Heart right ventricle (tissue), 16 donors: ENCODE results near the gene POLL. TPM values are rescaled to one million over a fixed set of nuclear protein-coding genes. Genes with fewer than 3 reads are reported as not detected.

Experiments
- ATAC-seq, 8 donors: fragments of 200-7000 bp; cut with Tn5 transposase; one replicate each; pipeline ENCODE4 v1.9.1; 2020; ENCODE audit warnings: mild to moderate bottlenecking in 8 of 8, moderate library complexity in 8 of 8, moderate number of reproducible peaks in 1 of 8
- DNase-seq, 2 donors: peaks; one replicate each; pipeline ENCODE4 v3.0.0-alpha.2; 2020
- H3K27ac ChIP-seq, 10 donors: fragments of 200-600 bp; sonication (generic) in 2 of 10; one replicate each; pipeline versions ENCODE4 v1.5.0 to v1.8.0; 2020 to 2022; ENCODE audit warnings: mild to moderate bottlenecking in 3 of 10
- H3K27me3 ChIP-seq, 7 donors: fragments of 200-600 bp; one replicate each; pipeline ENCODE4 v1.8.0; 2021 to 2022; ENCODE audit warnings: mild to moderate bottlenecking in 2 of 7
- H3K36me3 ChIP-seq, 9 donors: fragments of 200-600 bp; sonication (generic) in 1 of 9; one replicate each; pipeline versions ENCODE4 v1.5.0 to v1.8.0; 2020 to 2022; ENCODE audit warnings: mild to moderate bottlenecking in 2 of 9
- H3K4me1 ChIP-seq, 9 donors: fragments of 200-600 bp; sonication (generic) in 1 of 9; one replicate each; pipeline versions ENCODE4 v1.5.0 to v1.8.0; 2020 to 2022; ENCODE audit warnings: mild to moderate bottlenecking in 4 of 9
- H3K4me3 ChIP-seq, 10 donors: fragments of 200-600 bp; sonication (generic) in 2 of 10; one replicate each; pipeline versions ENCODE4 v1.5.0 to v1.8.0; 2020 to 2022; ENCODE audit warnings: mild to moderate bottlenecking in 7 of 10, moderate library complexity in 2 of 10
- H3K9me3 ChIP-seq, 11 donors: fragments of 200-600 bp in 10 of 11; sonication (generic) in 2 of 11; one replicate each; pipeline versions ENCODE4 v1.5.0 to v1.8.0; 2013 to 2022; ENCODE audit warnings: mild to moderate bottlenecking in 2 of 11, control low read depth in 1 of 11, moderate library complexity in 1 of 11
- WGBS, 2 donors: extraction: QIAGEN DNeasy Blood & Tissue Kit; methylation state at CpG; one replicate each; pipeline ENCODE4 v1.1.7; 2013; ENCODE audit warnings: inconsistent platforms in 1 of 2; 5-methylcytosine and 5-hydroxymethylcytosine counted together
- intact Hi-C, 10 donors: fragments of 100-400 bp; cut with DNase I; formaldehyde crosslinking; loops; one replicate each; pipeline versions ENCODE4 v1.11.1 to v1.14.2; 2022
- polyA plus RNA-seq, 2 donors: library from polyadenylated mRNA; stranded (reverse); fragments of 200-250 nt; gene quantifications; one replicate each; pipeline ENCODE4 v1.2.3, GENCODE V29; 2013
- total RNA-seq, 10 donors: library from RNA; stranded (reverse); fragmentation: NEBNext Ultra II Directional in 3 of 10; extraction: Animal tissue kit (Norgen Biotek cat#: 25700) in 3 of 10; gene quantifications; one replicate each; pipeline versions ENCODE4 v1.2.1 to v1.2.4, GENCODE V29; 2021 to 2023
- TF ChIP-seq, protein P1 (sequence below), 9 donors: fragments of 200-600 bp; sonication (generic) in 2 of 9; IDR thresholded peaks; one replicate each; pipeline versions ENCODE4 v1.5.0 to v1.8.0; 2021 to 2022; ENCODE audit warnings: antibody characterized with exemption in 9 of 9, mild to moderate bottlenecking in 5 of 9, moderate library complexity in 1 of 9
- donor health status: Arrhythmogenic right ventricular cardiomyopathy.
- donor health status: ischemic (EF 13 %, LVEDD 7.1; RV severe dilation, severe dysfunction).
- donor health status: healthy with polysubstance abuse.
- donor health status: DM: no; HTN: yes; CAD: no.
- donor health status: DM: no; HTN: no; CAD: no.
- donor health status: ischemic (EF 25% LVEDD 6.9; RV normal size, moderate dysfunction).
- donor health status: ischemic (EF 25% LVEDD 5.7; RV mildly dilated, moderate dysfunction).
- donor health status: healthy.
- donor health status: DM: yes; HTN: yes; CAD: no.
- donor health status: Ischemic cardiomyopathy.
- donor health status: ischemic (EF 35%, LVEDD 5.7; RV mildly dilated, moderate dysfunction).
- donor health status: nonischemic (EF 11% LVEDD 7.7; RV severe dilation, severe dysfunction).
- donor health status: DM: yes; HTN: yes; CAD: no.
- donor health status: PGD.
- donor health status: ischemic (EF 29% LVEDD 5.4; RV normal size, mild dysfunction).
- donor health status: nonischemic (EF 23%, LVEDD 6.1; RV moderate dilation, normal function).

POLL gene
- total and polyA plus RNA-seq, 12 donors = 13.1 to 27.9 (median 17.1) TPM

DNA sequence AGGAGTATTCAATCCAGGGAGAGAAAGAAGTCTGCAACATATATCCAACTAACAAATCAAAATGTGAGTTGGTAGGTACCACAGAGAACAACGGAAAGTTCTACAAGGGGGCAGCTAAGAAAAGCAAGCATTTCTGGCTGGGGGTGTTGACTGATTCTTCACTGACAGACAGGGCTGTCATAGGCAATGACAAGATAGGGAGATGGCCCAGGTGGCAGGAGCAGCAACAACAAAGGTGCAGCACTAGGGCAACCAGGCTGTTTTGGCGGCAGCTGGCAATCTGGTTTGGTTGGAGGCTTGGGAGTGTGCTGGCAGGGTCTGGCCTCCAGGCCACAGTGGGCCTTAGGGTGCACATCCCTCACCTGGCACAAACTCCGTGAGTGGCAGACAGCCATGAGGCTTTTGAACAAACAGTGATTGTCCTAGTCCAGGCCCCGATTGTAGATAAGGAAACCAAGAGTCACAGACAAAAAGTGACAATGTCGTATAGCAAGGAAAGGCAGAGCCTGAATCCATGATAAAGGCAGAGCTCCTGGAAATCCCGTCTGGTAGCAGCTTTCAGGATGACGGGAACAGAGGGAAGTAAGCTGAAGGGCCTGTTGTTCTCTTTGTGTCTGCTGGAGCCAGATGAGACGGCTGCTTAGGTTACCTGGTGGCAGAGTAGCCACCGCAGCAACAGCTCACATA, 28.5 kb upstream of the POLL start:
- DNase-seq (peak in 1 of 2 donors; percentile 22), ATAC-seq (peak in 2 of 8 donors; percentile 39 to 58)
- H3K36me3 ChIP-seq = peaks cover 0 to 83% (median 8%) of the 10 kb centered on the region in 9 donors
- TF ChIP-seq, protein P1, sequence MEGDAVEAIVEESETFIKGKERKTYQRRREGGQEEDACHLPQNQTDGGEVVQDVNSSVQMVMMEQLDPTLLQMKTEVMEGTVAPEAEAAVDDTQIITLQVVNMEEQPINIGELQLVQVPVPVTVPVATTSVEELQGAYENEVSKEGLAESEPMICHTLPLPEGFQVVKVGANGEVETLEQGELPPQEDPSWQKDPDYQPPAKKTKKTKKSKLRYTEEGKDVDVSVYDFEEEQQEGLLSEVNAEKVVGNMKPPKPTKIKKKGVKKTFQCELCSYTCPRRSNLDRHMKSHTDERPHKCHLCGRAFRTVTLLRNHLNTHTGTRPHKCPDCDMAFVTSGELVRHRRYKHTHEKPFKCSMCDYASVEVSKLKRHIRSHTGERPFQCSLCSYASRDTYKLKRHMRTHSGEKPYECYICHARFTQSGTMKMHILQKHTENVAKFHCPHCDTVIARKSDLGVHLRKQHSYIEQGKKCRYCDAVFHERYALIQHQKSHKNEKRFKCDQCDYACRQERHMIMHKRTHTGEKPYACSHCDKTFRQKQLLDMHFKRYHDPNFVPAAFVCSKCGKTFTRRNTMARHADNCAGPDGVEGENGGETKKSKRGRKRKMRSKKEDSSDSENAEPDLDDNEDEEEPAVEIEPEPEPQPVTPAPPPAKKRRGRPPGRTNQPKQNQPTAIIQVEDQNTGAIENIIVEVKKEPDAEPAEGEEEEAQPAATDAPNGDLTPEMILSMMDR (IDR thresholded peaks at IDR 0.05) = no peak
- H3K27me3 ChIP-seq = no peaks in the 10 kb centered on the region
- intact Hi-C loops = no loop called here
- H3K9me3 ChIP-seq = no peaks in the 10 kb centered on the region
- no peak overlapping the region for H3K4me3 ChIP-seq
- H3K4me1 ChIP-seq = peaks cover 0 to 10% (median 4%) of the 10 kb centered on the region in 9 donors
- no peak overlapping the region for H3K27ac ChIP-seq
- WGBS, 2 donors = 59 to 63% methylated on average over 9 of the region's 9 CpGs

DNA sequence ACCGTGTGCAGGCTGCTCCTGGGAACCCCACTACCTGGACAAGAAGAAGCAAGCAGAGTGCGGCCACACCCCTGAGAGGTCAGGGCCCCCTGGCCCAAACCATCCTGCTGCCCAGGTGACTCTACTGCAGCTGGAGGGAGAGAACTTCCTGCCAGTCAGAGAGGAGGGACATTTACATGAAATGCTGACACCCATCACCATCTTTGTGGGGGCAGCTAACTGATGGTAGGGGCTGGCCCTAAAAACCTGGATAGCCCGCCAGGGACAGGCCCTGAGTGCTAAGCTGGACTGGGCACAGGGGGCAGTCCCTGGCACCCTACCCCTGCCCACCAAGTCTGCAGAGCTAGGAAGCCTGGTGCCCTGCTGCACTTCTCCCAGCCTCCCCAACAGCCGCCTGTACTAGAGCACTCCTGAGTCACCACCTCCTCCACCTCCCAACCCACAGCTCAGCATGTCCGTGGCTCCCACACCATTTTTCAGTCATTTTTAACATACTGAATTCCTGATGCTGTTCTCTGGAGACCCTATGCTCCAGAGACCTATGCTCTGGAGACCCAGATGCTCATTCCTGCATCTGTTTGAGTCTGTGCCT, 27.6 kb upstream of the POLL start:
- intact Hi-C loops = no loop called here
- H3K4me1 ChIP-seq = peaks cover 0 to 11% (median 4%) of the 10 kb centered on the region in 9 donors
- TF ChIP-seq, protein P1 (IDR thresholded peaks at IDR 0.05) = no peak
- no peaks in the 10 kb centered on the region for H3K9me3 ChIP-seq
- H3K27ac ChIP-seq = no peak overlapping the region
- no peak overlapping the region for H3K4me3 ChIP-seq
- no peak for DNase-seq
- 95 to 97% methylated on average over 5 of the region's 5 CpGs for WGBS, 2 donors
- no peak for ATAC-seq
- peaks cover 0 to 83% (median 16%) of the 10 kb centered on the region in 9 donors for H3K36me3 ChIP-seq
- H3K27me3 ChIP-seq = no peaks in the 10 kb centered on the region

DNA sequence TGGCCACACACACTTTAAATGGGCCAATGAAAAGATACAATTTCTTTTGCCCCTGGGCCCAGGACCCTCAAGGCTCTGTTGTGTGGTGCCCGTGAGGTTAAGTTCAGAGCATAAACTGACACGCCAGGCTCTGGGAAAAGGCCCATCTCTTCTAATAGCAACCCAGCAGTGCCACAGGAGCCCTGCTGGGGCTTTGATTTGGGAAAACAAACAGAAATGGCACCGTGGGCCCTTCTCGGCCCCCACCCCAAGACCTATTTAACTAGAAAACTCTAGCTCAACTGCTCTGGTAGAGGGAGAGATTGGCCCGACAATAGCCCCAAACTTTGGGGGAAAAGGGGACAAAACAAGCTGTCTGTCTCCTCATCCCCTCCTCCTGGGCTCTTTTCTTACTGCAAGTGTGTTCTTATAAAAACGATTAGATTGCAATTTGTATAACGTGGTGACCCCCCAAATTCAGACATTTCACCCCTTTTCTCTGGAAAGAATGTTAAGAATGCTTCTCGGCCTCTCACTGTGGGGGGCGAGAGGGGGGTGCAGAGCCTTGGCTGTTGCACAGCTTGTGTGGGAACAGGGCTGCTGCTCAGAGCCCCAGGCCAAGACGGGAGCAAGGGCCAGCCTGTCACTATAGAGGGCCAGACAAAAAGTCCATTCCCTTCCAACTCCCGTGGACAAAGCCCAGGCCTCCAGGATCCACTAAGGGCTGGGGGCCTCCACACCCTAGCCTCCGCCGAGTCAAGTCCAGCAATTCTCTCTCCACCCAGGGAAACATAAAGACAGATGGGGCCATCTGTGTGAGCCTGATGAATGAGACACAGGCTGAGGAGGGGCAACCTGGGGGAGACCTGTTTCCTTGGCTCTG, 26.8 kb upstream of the POLL start:
- Histone ChIP-seq H3K9me3 (no peaks in the 10 kb centered on the region), H3K4me1 (peaks cover 0 to 11% (median 4%) of the 10 kb centered on the region in 9 donors), H3K4me3 (no peak overlapping the region), H3K27ac (no peak overlapping the region), H3K36me3 (peaks cover 0 to 83% (median 17%) of the 10 kb centered on the region in 9 donors), H3K27me3 (no peaks in the 10 kb centered on the region)
- DNase-seq (no peak), ATAC-seq (no peak)
- intact Hi-C loops = no loop called here
- TF ChIP-seq, protein P1 (IDR thresholded peaks at IDR 0.05) = no peak
- 77 to 78% methylated on average over 13 of the region's 13 CpGs for WGBS, 2 donors

DNA sequence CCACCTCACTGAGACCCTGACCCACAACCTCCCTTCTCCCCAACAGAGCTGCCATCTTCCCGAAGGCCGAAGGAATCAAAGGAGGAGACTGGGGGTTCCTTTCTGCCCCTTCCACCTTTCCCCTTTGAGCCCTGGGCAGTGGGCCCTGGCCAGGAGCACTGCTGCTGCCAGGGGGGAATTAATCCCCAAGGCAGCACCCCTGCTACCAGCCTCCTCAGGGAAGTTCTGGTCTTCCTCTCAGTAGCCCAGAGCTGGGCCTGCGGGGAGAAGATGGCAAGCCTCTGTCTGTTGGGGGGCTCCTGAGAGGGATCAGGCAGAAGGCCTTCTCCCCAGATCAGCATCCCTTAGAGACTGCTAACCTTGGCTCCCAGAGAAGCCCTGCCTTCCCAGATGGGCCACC, 25.6 kb upstream of the POLL start:
- Histone ChIP-seq H3K27me3 (no peaks in the 10 kb centered on the region), H3K36me3 (peaks cover 0 to 83% (median 29%) of the 10 kb centered on the region in 9 donors), H3K4me3 (no peak overlapping the region), H3K9me3 (no peaks in the 10 kb centered on the region), H3K4me1 (peaks cover 0 to 11% (median 4%) of the 10 kb centered on the region in 9 donors), H3K27ac (no peak overlapping the region)
- ATAC-seq (no peak), DNase-seq (no peak)
- intact Hi-C loops = no loop called here
- WGBS, 2 donors = 97 to 98% methylated on average over 3 of the region's 3 CpGs
- TF ChIP-seq, protein P1 (IDR thresholded peaks at IDR 0.05) = no peak
